Neural cell (in vitro differentiated cells): ENCODE results near the gene PDZRN3. TPM values are rescaled to one million over a fixed set of nuclear protein-coding genes. Genes with fewer than 3 reads are reported as not detected.

Source experiments
- H2AFZ ChIP-seq: fragments of 200-600, 300-800 bp; sonication (generic), shearing (Covaris generic); 2 replicates; pipeline ENCODE4 v1.6.0; 2014; ENCODE audit warnings: low read depth, mild to moderate bottlenecking, antibody characterized with exemption, low read length, moderate library complexity
- H3F3A ChIP-seq: fragments of 200-600 bp; shearing (Covaris generic); 2 replicates; pipeline ENCODE4 v1.6.1; 2016; ENCODE audit warnings: mild to moderate bottlenecking, moderate library complexity, mixed read lengths, antibody characterized with exemption, low read length; ENCODE audit not compliant: insufficient read depth, poor library complexity, severe bottlenecking
- H3K27ac ChIP-seq: fragments of 200-600, 300-800 bp; sonication (generic), shearing (Covaris generic); 2 replicates; pipeline ENCODE4 v1.5.1; 2014; ENCODE audit warnings: mild to moderate bottlenecking, low read length, moderate library complexity
- H3K27me3 ChIP-seq: fragments of 300-800, 200-600 bp; sonication (generic), shearing (Covaris generic); 2 replicates; pipeline ENCODE4 v1.6.0; 2014; ENCODE audit warnings: mild to moderate bottlenecking, low read depth, low read length, moderate library complexity; ENCODE audit not compliant: insufficient read depth
- H3K36me3 ChIP-seq: fragments of 300-800, 200-600 bp; sonication (generic), shearing (Covaris generic); 2 replicates; pipeline ENCODE4 v1.5.1; 2014; ENCODE audit warnings: mild to moderate bottlenecking, antibody characterized with exemption, low read length, moderate library complexity; ENCODE audit not compliant: insufficient read depth
- H3K4me2 ChIP-seq: fragments of 300-800, 200-600 bp; sonication (generic), shearing (Covaris generic); 2 replicates; pipeline ENCODE4 v1.6.0; 2014; ENCODE audit warnings: mild to moderate bottlenecking, low read length
- H3K4me3 ChIP-seq: fragments of 300-800, 200-600 bp; sonication (generic), shearing (Covaris generic); 2 replicates; pipeline ENCODE4 v1.5.1; 2014; ENCODE audit warnings: mild to moderate bottlenecking, low read length, moderate library complexity
- H3K79me2 ChIP-seq: fragments of 200-600 bp; shearing (Covaris generic); replicated peaks from 2 replicates; pipeline ENCODE4 v1.6.0; 2014; ENCODE audit warnings: mild to moderate bottlenecking, low read length, moderate library complexity; ENCODE audit not compliant: insufficient read depth
- H3K9ac ChIP-seq: fragments of 300-800, 200-600 bp; sonication (generic), shearing (Covaris generic); 2 replicates; pipeline ENCODE4 v1.6.1; 2016; ENCODE audit warnings: mild to moderate bottlenecking, low read length, mixed read lengths
- H3K9me2 ChIP-seq: fragments of 200-600 bp; shearing (Covaris generic); 2 replicates; pipeline ENCODE4 v1.6.1; 2016; ENCODE audit warnings: mild to moderate bottlenecking, low read length, mixed read lengths; ENCODE audit not compliant: insufficient read depth
- H3K9me3 ChIP-seq: fragments of 200-600, 300-800 bp; sonication (generic), shearing (Covaris generic); 2 replicates; pipeline ENCODE4 v1.6.1; 2016; ENCODE audit warnings: mild to moderate bottlenecking, mixed run types, low read length, moderate library complexity, mixed read lengths
- H4K20me1 ChIP-seq: fragments of 200-600 bp; shearing (Covaris generic); 2 replicates; pipeline ENCODE4 v1.6.1; 2016; ENCODE audit warnings: mild to moderate bottlenecking, mixed run types; ENCODE audit not compliant: insufficient read depth
- CTCF ChIP-seq: fragments of 450-650 bp; IDR thresholded peaks from 2 replicates; pipeline ENCODE4 v1.5.1; 2014; ENCODE audit warnings: antibody characterized with exemption, mild to moderate bottlenecking, moderate library complexity; ENCODE audit not compliant: poor library complexity, severe bottlenecking
- EP300 ChIP-seq: fragments of 450-650 bp; conservative IDR thresholded peaks from 2 replicates; pipeline ENCODE4 v1.6.1; 2014; ENCODE audit warnings: antibody characterized with exemption, mild to moderate bottlenecking, moderate library complexity; ENCODE audit not compliant: poor library complexity, severe bottlenecking
- EZH2 ChIP-seq: fragments of 200-600, 300-800 bp; shearing (Covaris generic), sonication (generic); IDR thresholded peaks from 2 replicates; pipeline ENCODE4 v1.6.1; 2014; ENCODE audit warnings: antibody characterized with exemption, low read length, borderline replicate concordance, mild to moderate bottlenecking; ENCODE audit not compliant: insufficient read depth, poor library complexity, severe bottlenecking
- MXI1 ChIP-seq: fragments of 450-650 bp; conservative IDR thresholded peaks from 2 replicates; pipeline ENCODE4 v1.6.1; 2014; ENCODE audit warnings: antibody characterized with exemption, mild to moderate bottlenecking; ENCODE audit not compliant: poor library complexity, severe bottlenecking
- POLR2AphosphoS5 ChIP-seq: IDR thresholded peaks from 2 replicates; pipeline ENCODE4 v1.6.1; 2012
- RAD21 ChIP-seq: fragments of 450-650 bp; conservative IDR thresholded peaks from 2 replicates; pipeline ENCODE4 v1.6.1; 2014; ENCODE audit warnings: antibody characterized with exemption, mild to moderate bottlenecking, moderate library complexity
- SMC3 ChIP-seq: fragments of 450-650 bp; conservative IDR thresholded peaks from 2 replicates; pipeline ENCODE4 v1.6.1; 2014; ENCODE audit warnings: antibody characterized with exemption, mild to moderate bottlenecking, moderate library complexity; ENCODE audit not compliant: poor library complexity
- TAF1 ChIP-seq: IDR thresholded peaks from 2 replicates; pipeline ENCODE4 v1.6.1; 2012; ENCODE audit warnings: low read depth
- polyA plus RNA-seq: library from polyadenylated mRNA; depleted of rRNA; stranded (reverse); fragments of >200 nt; gene quantifications from 2 replicates; pipeline ENCODE4 v1.2.3, GENCODE V29; 2014
- TF ChIP-seq, protein P1 (sequence below): IDR thresholded peaks from 2 replicates; pipeline ENCODE4 v1.6.1; 2012; ENCODE audit warnings: borderline replicate concordance

PDZRN3 gene
- polyA plus RNA-seq, 1 donor from 2014 or later, result 1.1 TPM

GRCh38 chr3:73618461-73618860 is 6.3 kb downstream of the PDZRN3 start:
- no peak overlapping the region for H3K4me2 ChIP-seq
- no peak for TF ChIP-seq POLR2AphosphoS5
- no peaks in the 10 kb centered on the region for H3F3A ChIP-seq
- H3K9me3 ChIP-seq, result no peaks in the 10 kb centered on the region
- H3K79me2 ChIP-seq, result no peaks in the 10 kb centered on the region
- H3K4me3 ChIP-seq, result no peak overlapping the region
- H3K9me2 ChIP-seq, result no peaks in the 10 kb centered on the region
- no peaks in the 10 kb centered on the region for H3K36me3 ChIP-seq
- H2AFZ ChIP-seq, result no peak overlapping the region
- H4K20me1 ChIP-seq, result no peaks in the 10 kb centered on the region
- H3K9ac ChIP-seq, result no peak overlapping the region
- H3K27ac ChIP-seq, result no peak overlapping the region
- peaks cover 3% of the 10 kb centered on the region for H3K27me3 ChIP-seq

DNA sequence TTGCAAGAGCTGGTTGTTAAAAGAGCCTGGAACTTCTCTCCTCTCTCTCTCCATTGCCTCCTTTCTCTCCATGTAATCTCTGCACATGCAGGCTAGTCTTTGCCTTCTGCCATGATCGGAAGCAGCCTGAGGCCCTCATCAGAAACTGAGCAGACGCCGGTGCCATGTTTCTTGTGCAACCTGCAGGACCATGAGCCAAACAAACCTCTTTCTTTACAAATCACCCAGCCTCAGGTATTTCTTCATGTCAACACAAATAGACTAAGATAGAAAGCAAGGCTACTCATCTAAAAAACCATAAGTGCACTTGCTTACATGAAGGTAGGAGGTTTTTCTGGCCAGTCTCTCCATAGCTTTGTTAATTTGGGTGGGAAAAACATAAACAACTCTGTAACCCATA is 8.7 kb downstream of the PDZRN3 start:
- Histone ChIP-seq H3K4me2 (no peak overlapping the region), H3K36me3 (no peaks in the 10 kb centered on the region), H4K20me1 (no peaks in the 10 kb centered on the region), H3K9me3 (no peaks in the 10 kb centered on the region), H3K79me2 (no peaks in the 10 kb centered on the region), H3K9me2 (no peaks in the 10 kb centered on the region), H3K9ac (no peak overlapping the region), H3F3A (no peaks in the 10 kb centered on the region), H3K27me3 (no peaks in the 10 kb centered on the region), H3K27ac (no peak overlapping the region), H2AFZ (no peak overlapping the region), H3K4me3 (no peak overlapping the region)
- TF ChIP-seq POLR2AphosphoS5, result no peak
- TF ChIP-seq CTCF, result no peak
- TF ChIP-seq TAF1, result no peak
- TF ChIP-seq, protein P1, sequence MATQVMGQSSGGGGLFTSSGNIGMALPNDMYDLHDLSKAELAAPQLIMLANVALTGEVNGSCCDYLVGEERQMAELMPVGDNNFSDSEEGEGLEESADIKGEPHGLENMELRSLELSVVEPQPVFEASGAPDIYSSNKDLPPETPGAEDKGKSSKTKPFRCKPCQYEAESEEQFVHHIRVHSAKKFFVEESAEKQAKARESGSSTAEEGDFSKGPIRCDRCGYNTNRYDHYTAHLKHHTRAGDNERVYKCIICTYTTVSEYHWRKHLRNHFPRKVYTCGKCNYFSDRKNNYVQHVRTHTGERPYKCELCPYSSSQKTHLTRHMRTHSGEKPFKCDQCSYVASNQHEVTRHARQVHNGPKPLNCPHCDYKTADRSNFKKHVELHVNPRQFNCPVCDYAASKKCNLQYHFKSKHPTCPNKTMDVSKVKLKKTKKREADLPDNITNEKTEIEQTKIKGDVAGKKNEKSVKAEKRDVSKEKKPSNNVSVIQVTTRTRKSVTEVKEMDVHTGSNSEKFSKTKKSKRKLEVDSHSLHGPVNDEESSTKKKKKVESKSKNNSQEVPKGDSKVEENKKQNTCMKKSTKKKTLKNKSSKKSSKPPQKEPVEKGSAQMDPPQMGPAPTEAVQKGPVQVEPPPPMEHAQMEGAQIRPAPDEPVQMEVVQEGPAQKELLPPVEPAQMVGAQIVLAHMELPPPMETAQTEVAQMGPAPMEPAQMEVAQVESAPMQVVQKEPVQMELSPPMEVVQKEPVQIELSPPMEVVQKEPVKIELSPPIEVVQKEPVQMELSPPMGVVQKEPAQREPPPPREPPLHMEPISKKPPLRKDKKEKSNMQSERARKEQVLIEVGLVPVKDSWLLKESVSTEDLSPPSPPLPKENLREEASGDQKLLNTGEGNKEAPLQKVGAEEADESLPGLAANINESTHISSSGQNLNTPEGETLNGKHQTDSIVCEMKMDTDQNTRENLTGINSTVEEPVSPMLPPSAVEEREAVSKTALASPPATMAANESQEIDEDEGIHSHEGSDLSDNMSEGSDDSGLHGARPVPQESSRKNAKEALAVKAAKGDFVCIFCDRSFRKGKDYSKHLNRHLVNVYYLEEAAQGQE, result no peak
- TF ChIP-seq RAD21, result no peak
- TF ChIP-seq EP300, result no peak
- TF ChIP-seq SMC3, result no peak
- TF ChIP-seq MXI1, result no peak
- TF ChIP-seq EZH2, result no peak

- no peak overlapping the region for H2AFZ ChIP-seq
- H3K27ac ChIP-seq, result no peak overlapping the region
- no peaks in the 10 kb centered on the region for H3K36me3 ChIP-seq
- no peaks in the 10 kb centered on the region for H3F3A ChIP-seq
- no peak overlapping the region for H3K4me2 ChIP-seq
- TF ChIP-seq EZH2, result no peak
- TF ChIP-seq POLR2AphosphoS5, result no peak
- TF ChIP-seq, protein P1, result no peak
- TF ChIP-seq SMC3, result no peak
- TF ChIP-seq MXI1, result no peak
- TF ChIP-seq EP300, result no peak
- no peak for TF ChIP-seq TAF1
- no peak for TF ChIP-seq RAD21
- TF ChIP-seq CTCF, result no peak
- no peaks in the 10 kb centered on the region for H3K27me3 ChIP-seq
- H3K79me2 ChIP-seq, result no peaks in the 10 kb centered on the region
- no peaks in the 10 kb centered on the region for H3K9me2 ChIP-seq
- no peaks in the 10 kb centered on the region for H3K9me3 ChIP-seq
- H3K4me3 ChIP-seq, result no peak overlapping the region
- H3K9ac ChIP-seq, result no peak overlapping the region
- no peaks in the 10 kb centered on the region for H4K20me1 ChIP-seq
Measured at GRCh38 chr3:73614419-73614818, 10.3 kb downstream of the PDZRN3 start.
